AG20443 (cell line): ENCODE results near the gene SNRPD1.
A peak's percentile ranks its signal among the peaks of the same experiment; 100 is the strongest.
"Not testable (repeated sequence)": the region's sequence is repeated elsewhere in the genome, so short reads cannot be mapped to it uniquely, and the experiment has no call there.

Source experiments
- DNase-seq: peaks from one replicate; pipeline ENCODE4 v3.0.0; 2012; ENCODE audit warnings: low spot score, mixed read lengths

Gene SNRPD1

DNA sequence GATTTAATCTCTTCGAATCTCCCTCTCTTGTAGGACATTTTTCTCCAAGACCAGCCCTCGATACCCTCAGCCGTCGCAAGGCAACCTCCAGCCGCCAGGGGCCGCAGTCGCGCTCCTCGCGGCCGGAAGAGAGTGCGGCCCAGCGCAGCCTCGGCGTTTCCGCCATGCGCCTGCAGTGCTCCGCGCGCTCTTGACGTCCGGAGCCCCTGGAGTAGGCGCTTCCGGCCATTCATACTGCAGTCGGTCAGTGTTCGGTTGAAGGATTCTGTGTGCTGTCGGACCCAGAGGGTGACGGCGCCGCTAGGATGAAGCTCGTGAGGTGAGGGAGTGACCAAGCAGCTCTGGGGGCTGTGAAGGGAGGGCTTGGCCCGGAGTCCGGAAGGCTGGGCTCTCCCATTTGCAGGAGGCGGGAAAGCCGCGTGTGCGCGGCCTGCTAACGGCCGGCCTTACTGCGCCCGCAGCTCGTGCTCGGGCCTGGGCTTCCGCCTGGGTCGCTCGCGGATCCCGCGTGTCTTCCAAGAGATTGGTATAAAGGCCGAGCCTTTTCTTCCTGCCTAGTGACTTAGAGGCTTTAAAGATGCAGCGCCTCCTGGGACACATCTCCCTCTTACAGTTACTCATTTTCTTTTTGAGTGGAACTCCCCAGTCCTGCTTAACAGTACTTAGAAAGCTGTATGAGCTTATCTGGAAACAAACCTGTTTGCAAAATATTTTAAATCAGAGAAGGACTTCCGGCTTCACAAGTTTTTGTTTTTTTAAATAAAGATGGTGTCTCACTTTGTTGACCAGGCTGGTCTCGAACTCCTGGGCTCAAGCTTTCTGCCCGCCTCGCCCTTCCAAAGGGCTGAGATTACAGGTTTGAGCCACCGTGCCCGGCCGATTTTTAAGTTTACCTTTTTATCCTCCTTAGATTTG, at the start of gene SNRPD1:
Gene SNRPD1 (plus strand): TSS at position 190 of the 915 bp plus-strand sequence. CDS start 116 bp downstream, at position 306.
- peak; percentile 98 for DNase-seq

DNA sequence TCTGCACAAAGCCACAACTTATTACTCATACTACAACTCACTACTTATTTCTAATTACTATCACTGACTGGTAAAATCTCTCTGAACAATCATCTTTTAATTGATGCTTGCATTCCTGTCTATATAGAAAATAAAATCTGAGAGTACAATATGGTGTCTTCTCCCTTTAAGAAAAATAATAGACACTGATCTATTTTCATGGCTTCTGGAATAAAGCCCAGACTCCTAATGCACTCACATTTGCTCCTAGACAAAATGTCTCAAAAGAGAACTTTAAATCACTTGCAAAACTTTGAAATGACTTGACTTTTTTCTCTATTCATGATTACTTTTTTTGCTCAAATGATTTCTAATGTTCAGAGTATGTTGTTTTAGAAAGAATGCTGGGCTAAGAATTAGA, 40.3 kb upstream of the SNRPD1 start:
- DNase-seq, result peak; percentile 13

- no peak for DNase-seq
Observed at GRCh38 chr18:21575656-21576055, 36.5 kb upstream of the SNRPD1 start.

GRCh38 chr18:21584391-21584790, 27.7 kb upstream of the SNRPD1 start:
- no peak for DNase-seq

DNA sequence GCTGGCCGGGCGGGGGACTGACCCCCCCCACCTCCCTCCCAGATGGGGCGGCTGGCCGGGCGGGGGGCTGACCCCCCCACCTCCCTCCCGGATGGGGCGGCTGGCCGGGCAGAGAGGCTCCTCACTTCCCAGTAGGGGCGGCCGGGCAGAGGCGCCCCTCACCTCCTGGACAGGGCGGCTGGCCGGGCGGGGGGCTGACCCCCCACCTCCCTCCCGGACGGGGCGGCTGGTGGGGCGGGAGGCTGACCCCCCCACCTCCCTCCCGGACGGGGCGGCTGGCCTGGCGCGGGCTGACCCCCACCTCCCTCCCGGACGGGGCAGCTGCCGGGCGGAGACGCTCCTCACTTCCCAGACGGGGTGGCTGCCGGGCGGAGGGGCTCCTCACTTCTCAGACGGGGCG, 19.8 kb upstream of the SNRPD1 start:
- not testable (repeated sequence) for DNase-seq

GRCh38 chr18:21593540-21594257, 18.4 kb upstream of the SNRPD1 start:
- DNase-seq, result no peak

- no peak for DNase-seq
Observed at GRCh38 chr18:21597620-21598019, 14.5 kb upstream of the SNRPD1 start.

- no peak for DNase-seq
Observed at GRCh38 chr18:21598726-21599584, 13.2 kb upstream of the SNRPD1 start.

DNA sequence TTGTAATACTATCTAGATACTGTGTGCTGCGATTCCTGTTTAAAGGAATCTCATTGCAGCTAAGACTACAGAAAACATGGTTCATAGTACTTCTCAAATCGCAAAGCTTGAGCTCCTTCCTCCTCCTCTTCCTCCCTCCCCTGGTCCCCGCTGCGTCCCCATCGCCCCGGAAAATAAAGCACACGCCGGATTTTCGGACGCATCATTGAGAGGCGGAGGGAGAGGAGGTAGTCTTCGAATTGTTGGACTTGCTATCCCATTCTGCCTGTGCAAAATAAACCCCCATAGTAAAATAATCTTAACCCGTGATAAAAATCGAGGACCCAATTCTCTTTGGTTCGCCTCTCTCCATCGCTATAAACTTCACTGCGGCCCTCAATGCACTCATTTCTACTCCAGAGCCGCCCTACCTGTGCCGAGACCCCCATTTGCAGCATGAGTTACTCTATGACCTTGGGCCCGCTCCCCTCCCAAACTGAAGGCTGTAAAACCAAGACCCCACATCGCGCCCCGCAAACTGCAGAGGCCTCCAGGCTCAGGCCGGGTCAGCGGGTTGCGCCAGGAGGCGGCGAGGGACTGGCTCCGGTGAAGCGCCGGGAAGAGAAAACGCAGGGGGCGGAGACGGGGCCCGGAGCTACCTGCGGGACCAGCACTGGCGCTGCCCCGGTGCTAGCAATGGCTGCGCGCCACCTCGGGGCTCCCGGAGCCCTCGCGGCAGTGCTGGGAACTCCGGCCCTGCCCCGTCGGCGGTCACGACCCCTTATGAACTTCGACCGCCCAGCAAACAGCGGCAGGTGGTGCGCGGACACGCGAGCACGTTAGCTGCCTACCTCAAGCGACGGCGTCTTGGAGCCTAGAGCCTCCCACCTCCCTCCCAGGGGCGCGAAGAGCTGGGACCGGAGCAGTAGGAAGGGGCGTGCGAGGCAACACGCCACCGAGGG, 12.3 kb upstream of the SNRPD1 start:
- DNase-seq, result peak; percentile 71

DNA sequence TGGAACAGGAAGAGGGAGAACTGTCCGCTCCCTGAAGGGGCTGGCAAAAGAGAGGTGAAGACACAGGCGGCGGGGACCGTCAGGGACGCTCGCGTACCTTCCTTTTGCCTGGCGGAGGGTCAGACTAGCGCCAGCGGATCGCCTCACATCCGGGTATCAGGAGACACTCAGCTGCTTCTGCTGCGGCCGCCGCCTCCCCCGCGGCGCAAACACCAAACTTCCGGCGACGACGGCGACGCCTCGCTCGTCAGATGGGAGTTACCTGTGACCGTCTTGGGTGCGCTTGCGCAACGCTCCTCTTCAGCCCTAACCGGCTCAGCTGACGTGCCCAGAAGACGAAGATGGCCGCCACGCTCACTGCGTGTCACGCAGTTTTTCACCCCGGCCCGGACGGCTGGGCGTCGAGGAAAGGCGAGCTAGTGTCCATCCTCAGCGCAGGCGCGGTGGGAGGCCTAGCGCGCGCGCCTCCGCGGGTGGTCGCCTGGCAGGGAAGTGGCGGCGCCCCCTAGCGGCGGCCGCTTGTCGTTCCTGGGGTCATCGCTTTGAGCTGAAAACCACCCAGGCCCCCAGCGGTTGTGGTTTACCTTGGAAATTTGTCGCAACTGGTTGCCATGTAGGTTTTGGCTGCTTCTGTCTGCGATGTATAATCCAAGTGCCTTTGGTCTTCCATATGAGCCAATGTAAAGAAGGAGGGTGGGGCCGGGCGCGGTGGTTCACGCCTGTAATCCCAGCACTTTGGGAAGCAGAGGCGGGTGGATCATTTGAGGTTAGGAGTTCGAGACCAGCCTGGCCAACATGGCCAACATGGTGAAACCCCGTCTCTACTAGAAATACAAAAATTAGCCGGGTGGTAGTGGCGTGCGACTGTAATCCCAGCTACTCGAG, 11.3 kb upstream of the SNRPD1 start, which contains the start of gene ESCO1:
Gene ESCO1 (minus strand): TSS at position 179 of the 885 bp plus-strand sequence. CDS start 25,861 bp downstream, outside the sequence.
- DNase-seq, result peak; percentile 97

DNA sequence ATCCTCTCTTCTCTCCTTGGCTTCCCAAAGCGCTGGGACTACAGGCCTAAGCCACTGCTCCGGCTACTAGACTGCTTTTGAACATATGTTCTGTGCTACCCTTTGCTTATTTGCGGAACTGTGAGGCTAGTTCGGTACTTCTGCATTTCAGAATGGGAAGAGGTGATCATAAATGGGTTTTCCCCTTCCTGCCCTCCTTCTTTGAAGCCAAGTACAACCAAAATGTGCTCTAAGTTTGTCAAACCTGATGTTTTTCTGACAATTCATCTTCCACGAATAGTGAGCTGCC, 9.9 kb upstream of the SNRPD1 start:
- DNase-seq, result no peak

DNA sequence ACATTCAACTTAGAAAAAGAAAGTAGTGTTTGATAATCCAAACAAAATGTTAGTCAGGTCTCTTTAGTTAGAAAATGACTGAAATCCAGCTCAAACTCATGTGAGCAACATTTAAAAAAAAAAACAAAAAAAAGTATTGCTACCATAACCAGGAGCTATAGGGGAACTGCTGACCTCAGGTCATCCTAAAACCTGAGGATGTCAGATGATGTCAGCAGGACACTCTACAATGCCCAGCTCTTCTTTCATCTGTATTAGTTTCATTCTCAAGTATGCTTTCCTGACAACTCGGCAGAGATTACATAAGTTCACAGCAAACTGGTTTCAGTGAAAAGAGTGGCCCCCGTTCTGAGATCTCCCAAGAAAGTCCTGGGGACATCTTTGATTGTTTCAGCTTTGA, 7.4 kb upstream of the SNRPD1 start:
- DNase-seq, result no peak

- DNase-seq, result no peak
Observed at GRCh38 chr18:21605213-21605612, 6.9 kb upstream of the SNRPD1 start.

DNA sequence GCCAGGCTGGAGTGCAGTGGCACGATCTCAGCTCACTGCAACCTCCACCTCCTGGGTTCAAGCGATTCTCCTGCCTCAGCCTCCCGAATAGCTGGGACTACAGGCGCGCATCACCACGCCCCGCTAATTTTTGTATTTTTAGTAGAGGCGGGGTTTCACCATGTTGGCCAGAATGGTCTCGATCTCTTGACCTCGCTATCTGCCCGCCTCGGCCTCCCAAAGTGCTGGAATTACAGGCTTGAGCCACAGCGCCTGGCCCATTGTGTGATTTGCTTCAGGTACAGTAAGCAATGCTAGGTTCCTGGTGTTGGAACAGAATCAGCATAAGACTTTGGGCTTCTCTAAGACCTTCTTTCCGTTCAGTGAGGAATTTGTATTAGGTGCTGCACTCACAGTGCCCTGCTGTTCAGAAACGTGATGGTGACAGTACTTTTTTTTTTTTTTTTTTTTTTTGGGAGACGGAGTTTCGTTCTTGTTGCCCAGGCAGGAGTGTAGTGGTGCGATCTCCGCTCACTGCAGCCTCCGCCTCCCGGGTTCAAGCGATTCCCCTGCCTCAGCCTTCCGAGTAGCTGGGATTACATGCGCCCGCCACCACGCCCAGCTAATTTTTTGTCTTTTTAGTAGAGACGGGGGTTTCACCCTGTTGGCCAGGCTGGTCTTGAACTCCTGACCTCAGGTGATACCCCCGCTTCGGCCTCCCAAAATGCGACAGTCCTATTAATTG, 551 bp upstream of the SNRPD1 start:
- peak; percentile 13 for DNase-seq

- not testable (repeated sequence) for DNase-seq
Observed at GRCh38 chr18:21621640-21622039, 9.5 kb downstream of the SNRPD1 start.

DNA sequence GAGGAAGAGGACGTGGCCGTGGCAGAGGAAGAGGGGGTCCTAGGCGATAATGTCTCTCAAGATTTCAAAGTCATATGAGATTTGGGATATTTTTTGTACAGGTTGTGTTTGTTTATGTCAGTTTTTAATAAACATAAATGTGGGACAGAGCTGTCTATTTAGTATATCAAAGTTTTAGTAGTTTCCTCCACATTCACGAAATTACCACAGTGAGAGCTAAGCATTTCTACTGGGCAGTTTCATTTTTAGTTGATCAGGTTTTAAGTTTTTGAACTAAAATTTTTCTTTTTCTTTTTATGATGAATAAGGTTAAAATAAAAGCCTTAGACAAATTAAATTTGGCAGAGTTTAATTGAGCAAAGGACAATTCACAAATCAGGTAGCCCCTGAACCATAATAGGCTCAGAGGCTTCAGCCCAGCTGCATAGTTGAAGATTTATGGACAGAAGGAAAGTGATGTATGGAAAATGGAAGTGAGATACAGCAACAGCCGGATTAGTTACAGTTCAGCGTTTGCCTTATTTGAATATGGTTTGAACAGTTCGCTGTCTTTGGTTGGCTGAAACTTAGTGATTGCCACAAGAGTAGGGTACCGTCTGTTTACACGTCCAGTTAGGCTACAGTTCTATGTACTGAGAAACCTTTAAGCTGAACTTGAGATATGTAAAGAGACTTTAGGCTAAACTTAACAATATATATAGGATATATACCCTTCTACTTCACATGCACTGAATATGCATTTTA, 17.1 kb downstream of the SNRPD1 start:
- no peak for DNase-seq

GRCh38 chr18:21632393-21632792, 20.3 kb downstream of the SNRPD1 start:
- no peak for DNase-seq

DNA sequence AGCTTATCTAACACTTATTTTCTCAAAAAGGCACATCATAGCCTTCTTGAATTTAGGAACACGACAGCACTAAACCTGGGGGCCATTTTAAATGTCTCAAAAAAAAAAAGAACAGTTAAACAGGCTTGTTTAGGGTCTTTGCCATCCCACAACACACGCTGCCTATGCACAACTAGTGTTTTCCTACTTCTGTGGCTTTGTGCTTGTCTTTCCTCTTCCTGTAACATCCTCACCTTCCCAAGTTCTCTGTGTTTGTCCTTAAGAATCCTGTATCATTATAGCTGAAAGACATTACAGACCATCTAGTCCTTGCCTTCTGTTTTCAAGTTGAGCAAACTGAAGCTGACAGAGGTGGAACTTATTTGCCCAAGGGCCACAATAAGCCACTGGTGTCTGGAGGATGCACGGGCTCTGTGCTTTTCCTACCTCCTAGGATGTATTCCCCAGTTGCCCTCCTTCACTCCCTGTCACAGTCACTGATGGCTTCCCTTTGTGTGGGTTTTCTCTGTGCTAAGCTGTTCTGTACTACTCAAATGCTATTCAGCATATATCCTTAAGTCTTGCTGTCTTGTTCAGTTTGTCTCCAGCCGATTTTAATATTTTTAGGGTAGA, 22.6 kb downstream of the SNRPD1 start:
- DNase-seq, result no peak
